ENCODE measurements around the gene RAD50.

DNA sequence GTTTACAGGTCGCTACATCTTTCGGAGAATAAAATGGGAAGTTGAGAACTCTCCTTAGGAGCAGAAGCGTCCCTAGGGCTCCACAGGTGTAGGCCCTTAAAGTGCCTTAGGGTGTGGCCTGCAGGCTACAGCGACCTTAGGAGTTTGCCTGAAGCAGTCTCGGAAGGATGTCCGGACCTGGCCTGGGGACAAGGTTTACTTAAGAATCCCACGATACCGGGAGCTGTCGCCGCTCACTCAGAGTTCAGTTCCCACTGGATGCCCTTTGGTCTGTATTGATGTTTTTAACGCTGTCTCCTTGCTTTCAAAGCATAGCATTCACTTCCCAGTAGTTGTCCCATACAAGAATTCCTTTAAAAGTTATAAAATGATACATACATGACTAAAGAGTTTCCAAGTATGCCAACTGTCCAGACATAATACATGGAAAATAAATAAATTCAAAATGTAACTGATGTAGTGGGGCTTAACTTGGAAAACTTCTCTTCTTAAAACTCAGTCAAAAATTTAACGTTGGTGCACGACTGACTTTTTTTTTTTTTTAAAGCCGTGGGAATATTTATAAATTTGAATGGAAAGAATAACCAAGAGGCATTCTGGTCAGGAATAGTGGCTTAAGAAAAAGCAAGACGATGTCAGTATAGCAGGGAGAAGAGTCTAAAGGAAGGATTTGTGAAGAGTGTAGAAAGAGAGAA is 848 bp downstream of the RAD50 start:
- TF ChIP-seq, protein P1, sequence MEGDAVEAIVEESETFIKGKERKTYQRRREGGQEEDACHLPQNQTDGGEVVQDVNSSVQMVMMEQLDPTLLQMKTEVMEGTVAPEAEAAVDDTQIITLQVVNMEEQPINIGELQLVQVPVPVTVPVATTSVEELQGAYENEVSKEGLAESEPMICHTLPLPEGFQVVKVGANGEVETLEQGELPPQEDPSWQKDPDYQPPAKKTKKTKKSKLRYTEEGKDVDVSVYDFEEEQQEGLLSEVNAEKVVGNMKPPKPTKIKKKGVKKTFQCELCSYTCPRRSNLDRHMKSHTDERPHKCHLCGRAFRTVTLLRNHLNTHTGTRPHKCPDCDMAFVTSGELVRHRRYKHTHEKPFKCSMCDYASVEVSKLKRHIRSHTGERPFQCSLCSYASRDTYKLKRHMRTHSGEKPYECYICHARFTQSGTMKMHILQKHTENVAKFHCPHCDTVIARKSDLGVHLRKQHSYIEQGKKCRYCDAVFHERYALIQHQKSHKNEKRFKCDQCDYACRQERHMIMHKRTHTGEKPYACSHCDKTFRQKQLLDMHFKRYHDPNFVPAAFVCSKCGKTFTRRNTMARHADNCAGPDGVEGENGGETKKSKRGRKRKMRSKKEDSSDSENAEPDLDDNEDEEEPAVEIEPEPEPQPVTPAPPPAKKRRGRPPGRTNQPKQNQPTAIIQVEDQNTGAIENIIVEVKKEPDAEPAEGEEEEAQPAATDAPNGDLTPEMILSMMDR (IDR thresholded peaks at IDR 0.05) = no peak
- TF ChIP-seq POLR2A (IDR thresholded peaks at IDR 0.05) (no peak), EP300 (IDR thresholded peaks at IDR 0.05) (no peak), POLR2AphosphoS5 (IDR thresholded peaks at IDR 0.05) (peak in 1 of 4 donors; percentile 3)
